HG03378 (cell line): ENCODE data around the gene NXPH1.
A peak's percentile ranks its signal among the peaks of the same experiment; 100 is the strongest.

Experiments used
- ATAC-seq: cut with Tn5 transposase; IDR thresholded peaks from one replicate; pipeline ENCODE4 v1.9.1; 2021; ENCODE audit warnings: mild to moderate bottlenecking, moderate library complexity; ENCODE audit not compliant: unreplicated experiment

Gene NXPH1

DNA sequence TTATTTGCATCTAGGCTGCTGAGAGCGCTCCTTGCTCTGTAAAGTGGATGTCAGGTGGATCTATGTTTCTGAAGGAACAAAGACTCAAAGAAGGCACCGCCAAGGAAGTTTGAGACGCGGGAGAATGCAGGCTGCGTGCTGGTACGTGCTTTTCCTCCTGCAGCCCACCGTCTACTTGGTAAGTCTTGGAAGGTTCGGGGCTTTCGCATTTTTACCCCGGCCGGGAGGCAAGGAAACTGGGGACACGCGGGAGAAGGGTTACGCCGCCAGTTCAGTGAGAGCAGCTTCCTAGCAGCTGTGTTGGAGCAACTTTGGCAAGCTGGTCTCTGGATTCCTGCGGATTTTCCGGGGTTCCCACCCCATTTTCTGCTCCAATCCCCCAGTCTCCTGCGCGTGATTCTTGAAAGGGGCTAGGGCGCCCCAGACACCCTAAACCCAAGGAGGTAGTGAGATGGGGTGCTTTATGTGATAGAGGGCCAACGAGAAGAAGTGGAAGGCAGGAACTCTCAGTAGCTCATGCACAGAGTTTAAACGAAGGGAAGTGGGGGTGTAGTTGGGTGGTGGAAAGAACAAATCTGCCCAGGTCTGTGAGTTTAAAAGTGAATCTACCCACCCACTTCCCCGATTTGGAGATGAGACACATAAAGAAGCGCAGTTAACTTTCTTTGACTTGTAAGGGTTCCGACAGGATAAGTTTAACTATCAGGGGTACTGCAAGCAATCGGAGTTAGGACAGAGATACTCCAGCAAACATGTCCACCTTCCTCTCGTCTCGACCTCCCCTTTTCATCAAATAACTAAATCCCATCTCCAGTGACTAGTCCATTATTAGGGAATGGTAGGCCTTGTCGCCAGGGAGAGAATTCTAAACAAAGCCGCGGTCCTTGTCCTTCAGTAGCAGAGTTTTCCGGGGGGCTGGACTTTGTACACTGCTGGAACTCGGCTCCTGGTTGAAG, 2.5 kb downstream of the NXPH1 start:
- no peak for ATAC-seq

DNA sequence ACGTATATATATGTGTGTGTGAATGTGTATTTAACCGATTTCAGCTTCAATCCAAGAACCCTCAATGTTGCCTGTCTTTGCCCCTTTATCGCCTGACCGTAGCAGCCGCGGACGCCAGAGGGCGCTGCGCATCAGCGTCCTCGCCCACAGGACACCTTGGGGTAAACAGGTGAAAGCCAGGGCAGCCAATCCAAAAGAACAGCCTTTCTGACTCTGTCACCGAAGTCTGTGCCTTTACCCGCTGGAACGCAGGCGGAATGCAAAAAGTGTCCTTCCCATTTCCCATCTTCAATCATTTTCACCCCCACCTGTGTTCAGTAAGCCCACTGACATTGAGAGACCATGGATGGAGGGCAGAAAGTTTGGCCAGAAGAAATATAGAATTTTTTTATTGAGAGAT, 3.6 kb downstream of the NXPH1 start:
- ATAC-seq = peak; percentile 86

DNA sequence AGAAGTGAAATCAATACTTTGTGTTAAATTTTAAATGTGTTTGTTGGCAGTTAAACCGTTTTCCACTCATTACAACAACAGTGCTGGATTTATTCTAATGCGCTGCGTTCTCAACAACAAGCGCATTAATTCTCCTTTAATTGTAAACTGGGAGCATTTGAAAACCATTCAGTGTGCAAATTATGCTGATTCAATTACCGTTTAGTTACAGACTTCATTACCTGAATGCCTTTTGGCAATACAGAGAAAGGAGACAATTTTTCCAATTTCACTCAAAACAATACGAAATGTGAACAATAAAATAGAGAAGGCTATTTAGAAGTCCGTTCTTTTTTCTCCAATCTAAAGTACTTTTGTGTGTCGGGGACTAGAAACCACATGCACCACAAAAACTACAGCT, 4.2 kb downstream of the NXPH1 start:
- ATAC-seq = no peak

DNA sequence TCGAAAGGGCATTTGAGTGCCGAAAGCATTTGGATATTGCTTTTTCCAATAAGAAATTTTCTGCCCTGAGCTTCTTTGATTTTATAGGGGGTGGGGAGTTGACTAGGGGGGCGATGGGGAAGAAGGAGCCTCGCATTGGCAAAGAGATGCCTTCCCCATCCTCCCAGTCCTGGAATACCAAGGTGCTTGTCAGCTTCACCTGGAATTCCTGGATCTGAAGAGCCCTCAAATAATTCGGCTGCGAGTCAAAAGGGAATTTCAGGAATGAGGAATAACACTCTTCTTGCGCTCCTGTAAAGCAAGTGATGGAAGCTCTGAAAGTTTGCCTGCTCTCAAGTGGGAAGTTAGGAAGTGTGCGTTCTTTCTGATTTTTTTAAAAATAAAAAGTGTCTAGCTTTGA, 7.3 kb downstream of the NXPH1 start:
- no peak for ATAC-seq

DNA sequence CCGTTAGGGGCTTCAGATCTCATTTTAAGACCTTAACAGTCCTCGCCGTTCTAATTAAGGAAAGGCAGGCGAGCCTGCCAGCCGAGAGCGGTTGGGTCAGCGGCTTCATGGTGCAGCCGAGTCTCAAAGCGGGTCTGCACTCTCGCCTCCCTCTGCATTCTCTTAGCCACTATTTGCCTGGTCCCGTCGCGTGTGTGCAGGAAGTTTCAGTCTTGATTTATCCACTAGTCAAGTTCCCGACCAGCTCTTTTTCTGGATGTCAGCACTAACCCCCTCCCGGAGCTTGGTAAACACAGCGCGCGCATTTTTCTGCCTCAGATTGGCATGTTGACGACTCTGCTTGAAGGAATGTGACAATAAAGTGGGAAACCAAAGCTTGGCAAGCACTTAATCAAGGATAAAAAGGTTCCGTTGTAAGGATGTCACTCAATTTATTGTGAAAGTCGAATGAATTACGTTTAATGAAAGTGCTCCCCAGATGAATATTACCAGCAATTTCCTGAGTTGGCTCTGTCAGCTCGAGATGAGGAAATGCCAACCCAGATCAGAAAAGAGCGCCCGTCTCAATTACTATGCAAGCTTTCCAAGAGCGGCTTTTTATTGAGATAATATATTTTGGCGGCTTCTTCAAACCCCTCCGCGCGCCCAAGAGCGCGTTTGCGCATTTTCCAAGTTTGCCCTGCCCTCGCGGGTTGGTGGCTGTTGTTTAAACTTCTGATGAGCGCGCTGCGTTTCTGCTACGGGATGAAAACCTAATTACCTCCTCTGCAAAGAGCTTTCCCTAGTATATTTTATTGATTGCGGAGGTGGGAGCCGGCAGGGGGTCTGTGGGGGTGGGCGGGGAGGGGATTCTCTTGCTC, 7.9 kb downstream of the NXPH1 start:
- no peak for ATAC-seq

DNA sequence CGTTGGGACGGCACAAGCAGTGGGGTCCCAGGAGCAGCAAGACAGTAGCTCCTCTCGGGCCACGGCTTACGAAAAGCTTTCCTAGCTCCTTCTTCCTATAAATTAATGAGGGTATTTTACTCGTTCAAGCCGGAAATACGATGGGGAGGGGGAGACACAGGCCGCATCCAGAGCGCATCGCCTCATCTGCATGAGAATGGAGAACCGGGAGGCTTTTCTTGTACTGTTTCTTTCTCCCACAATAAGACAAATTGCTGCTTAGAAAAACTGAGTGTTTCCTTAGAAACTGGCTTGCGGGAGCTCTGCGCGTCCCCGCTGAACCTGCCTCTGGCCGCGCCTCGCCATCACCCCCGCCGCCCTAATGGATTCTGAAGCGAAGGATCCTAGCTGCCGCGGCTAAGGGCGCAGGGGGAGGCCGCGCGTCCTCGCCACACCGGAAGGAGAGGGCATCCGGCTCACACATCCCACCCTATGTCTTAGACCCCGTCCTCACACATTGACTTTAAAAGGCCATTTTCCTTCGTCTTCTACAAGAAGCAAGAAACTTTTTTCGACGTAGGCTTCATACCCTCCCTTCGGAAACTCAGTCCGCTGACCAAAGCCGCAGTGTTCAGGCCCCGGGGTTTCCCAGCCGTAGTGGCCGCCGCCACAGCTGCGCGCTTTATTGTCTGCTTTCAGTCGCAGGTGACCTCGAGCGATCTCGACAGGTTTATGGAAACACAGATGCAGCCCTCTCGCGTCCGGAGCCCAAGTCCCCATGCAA, 8.8 kb downstream of the NXPH1 start:
- no peak for ATAC-seq

DNA sequence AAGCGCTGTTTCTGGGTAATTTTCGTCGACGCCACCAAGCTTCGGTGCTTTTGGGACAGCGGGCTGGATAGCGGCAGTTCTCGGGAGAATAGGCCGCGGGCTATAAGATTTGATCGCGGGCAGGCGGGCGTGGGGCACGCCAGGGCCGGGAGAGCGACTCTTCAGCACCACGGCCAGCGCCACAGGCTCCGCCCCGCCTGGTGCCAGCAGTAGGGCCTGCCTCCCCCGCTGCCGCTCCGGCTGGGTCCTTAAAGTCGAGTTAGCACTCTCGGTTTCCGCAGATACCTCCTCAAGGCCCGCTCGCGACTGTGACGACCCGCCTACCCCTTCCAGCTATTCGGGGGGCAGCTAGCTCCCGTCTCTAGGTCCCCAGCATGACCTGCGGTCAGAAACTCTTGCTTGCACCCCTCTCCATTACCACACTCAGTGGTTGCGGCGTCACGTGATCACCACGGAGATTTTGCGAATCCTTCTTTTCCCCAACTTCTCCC, 9.4 kb downstream of the NXPH1 start:
- no peak for ATAC-seq

DNA sequence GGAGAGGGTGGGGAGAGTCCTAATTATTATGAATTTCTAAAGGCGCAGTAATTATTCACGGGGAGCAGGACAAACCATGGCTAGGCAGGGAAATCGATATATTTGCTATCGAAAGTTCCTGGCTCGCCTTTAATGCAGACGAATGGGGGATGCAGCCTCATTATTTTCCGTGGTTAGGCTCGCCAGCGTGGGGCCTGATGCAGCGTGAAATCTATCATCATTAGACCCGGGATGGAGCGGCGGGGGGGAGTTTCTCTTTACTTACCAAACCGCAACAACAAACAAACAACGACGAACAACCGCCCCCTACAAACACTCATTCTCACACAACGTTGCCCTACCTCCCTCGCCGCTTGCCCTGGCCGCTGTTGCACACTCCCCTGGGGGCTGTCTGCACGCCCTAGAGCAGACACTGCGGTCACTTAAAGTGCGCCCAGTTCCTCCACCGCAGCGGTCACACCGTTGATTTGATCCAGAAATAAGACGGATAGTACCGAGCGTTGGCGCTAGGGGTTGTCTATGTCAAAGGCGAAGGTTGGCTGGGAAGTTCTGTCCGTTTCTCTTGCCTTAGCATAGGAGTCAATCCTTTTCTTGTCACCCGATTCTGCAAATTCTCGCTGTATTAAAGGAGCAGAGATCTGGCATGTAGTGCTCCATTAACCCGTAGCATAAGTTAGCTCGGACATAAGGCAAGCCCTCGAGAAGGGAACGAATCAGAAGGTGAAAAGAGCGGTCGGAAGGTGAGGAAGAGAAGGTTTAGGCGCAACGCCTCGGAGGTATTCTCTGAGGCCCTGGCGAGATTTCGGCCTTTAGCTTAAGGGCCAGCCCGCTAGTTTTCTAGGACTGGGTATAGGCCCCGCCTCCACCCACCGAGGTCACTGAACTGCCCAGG, 10.4 kb downstream of the NXPH1 start:
- no peak for ATAC-seq

DNA sequence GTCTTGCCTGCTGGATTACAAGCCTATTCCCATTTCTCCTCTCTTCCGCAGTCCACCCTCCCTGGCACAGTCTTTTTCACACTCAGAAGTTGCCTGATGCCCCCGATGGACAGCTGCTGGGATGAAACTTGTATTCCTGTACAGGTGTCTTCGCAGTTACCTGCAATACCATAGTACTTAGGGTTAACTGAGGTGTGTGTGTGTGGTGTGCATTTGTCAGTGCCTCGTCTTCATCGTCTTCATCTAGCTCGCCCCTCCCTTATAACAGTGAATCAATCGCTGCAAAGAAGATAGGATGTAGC, 11.0 kb downstream of the NXPH1 start:
- no peak for ATAC-seq

DNA sequence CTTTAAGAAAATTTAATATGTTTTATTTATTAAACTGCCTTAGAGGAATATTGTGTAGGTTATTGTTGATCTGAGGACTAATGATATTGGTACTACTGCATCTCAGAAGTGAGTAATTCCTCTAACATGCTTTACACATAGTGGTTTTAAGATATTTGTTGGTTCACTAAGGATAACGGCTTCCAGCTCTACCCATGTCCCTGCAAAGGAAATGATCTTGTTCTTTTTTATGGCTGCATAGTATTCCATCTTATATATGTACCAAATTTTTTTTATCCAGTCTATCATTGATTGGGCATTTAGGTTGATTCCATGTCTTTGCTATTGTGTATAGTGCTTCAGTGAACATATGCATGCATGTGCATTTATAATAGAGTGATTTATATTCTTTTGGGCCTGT, 20.1 kb downstream of the NXPH1 start:
- no peak for ATAC-seq

DNA sequence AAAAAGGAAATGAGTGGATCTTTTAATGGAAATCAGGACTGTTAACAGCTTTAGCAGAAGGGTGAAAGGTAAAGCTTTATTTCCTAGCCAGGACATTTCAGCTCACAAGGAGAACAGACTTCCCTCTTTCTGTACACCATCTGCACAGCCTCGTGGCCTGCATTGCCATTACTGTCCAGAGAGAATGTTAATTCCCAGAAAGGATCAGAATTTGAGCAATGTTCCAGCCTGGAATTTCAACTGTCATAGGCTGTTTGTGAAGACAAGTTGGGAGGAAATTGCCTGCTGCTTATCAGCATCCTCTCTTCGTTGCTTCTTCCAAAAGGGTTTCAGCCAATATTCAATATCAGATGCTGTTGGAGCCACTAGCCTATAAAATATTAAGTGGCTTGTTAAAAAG, 22.0 kb downstream of the NXPH1 start:
- ATAC-seq = no peak

DNA sequence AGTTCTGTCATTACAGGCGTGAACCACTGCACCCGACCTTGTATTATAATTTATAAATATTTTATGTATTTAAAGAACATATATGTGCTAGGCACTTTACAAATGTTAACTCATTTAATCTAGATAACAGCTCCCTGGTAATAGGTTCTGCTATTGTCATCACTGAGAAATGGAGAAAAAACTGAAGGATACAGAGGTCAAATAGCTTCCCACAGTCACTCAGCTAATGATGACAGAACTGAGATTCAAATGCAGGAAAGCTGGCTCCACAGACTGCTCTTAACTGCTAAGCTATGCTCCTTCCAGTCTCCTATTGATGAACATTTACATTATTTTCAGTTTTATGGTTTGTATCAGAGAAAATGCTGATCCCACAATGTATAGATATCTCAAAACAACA, 28.9 kb downstream of the NXPH1 start:
- ATAC-seq = no peak

DNA sequence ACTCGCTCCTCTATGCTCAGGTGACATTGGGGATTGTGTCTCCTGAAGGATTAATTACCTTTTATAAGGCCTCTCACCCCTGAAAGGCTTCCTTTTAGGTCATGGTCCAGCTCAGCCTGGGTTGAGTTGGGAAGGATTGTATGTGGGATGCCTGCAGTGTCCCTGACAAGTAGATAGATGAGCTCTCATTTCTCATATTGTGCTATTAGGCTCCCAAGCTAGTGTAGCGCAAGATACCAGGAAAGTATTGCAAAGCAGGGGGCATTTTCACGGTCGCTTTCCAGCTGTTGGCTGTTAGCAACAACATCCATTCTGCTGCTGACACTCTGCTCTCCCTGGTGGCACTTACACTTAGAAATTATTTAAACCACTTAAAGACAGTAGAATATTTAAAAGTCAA, 31.9 kb downstream of the NXPH1 start:
- ATAC-seq = no peak

DNA sequence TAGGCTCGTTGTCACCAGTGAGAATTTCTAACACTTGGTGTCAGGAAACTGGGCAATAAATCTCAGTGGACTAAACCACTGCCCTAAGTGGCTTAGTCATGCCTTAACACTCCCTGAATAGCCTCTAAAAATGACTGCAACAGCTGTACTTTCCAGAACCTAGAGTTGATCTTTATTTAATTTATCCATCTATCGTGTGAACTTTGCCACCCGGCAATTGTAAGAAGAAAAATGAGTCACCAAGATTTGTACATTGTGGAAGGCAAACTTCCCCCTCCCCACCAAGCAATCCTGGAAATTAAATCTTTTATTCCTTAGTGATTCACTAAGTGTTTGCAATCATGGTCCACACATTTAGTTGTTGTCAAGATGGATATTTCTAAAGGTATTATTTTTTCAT, 47.1 kb downstream of the NXPH1 start:
- ATAC-seq = no peak

DNA sequence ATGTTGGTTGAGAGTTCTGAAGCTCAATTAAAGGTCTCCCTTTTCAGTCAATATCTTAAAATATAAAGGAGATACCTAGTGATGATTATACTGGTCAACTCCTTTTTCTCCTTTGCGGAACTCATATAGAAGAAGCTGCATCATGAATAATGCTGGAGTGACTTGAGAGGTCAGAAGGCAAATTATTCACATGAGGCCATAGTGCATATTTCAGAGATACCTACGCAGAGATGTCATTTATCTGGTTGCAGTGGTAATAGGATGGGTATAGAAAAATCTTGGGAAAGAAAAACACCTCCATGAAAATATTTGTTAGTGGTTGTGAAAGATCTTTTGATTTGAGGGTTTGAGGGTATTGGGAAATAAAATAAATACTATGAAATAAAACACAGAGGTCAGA, 47.7 kb downstream of the NXPH1 start:
- no peak for ATAC-seq

DNA sequence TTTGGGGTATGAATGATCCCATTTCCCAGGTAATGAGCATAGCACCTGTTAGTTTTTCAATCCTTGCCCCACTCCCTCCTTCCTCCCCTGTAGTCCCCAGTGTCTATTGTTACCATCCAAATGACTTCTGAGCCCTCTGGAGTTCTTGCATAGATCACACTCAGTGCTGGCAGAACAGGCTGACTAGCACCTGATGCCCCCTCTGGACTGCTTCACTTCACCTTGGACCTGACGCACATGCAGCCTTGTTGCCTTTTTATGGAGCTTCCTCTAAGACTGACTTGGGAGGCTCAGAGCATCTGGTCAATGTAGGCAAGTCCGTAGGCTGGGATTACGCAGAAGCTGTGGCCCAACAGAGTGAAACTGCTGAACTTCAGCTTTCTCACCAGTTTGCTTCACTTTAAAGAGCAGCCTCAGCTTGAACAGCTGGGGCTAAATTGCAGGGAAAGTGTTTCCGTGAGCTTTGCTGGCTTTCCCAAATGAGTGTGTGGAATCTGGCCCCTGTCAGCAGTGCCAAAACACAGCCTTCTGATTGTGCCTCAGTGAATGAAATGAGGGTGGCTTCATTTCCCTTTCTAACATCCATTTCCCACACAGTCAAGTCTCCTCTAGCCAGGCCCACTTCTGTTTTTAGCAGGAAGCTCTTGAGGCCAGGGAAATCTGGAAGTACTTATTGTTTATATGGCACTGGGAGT, 48.5 kb downstream of the NXPH1 start:
- no peak for ATAC-seq

DNA sequence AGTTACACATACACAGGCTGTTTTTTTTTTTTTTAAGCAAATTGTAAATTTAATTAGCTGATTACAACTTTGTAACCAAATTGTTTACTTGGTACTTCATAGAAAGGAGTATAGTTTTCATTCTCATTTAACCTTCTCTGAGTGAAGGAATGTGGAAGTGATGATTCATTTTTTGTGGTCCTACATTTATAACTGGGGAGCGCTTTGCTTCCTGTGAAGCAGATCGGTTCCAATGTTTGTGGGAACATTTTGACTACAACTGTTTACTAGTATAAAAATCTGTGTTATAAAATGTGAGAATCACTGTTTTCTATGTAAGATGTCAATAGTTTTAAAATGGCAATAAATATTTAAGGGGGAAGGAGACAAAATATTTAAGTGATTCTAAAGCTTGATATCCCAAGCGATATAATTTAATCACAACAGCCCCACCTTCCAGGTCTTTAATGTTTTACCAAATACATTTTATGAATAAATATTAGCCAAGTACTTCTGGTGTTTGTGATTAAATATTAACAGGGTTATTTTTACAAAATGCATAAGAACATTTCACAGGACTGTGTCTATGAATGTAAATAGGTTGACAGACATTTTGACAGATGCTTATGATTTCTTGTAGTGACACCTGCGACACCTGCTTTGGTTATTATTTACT, 57.1 kb downstream of the NXPH1 start:
- no peak for ATAC-seq

DNA sequence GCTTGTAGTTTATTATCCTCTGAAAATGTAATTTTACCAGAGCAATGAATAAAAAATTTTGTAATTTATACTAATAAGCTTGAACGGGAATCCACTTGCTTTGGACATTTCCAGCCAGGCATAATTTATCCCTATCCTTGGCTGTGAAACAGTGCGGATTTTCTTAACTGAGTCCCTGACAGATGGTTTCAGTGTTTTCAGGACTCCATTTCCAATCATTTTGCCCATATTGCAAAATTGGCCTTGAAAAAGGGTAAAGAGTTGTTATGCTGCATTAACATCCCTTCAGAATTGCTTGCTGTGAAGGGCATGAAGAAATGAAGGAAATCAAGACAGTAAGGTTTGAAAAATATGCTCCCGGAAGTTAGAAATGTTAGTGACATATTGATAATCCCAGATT, 57.7 kb downstream of the NXPH1 start:
- no peak for ATAC-seq
